A549 treated with Hydrocortisone at 1 μM for 4 hours (cell line): ENCODE data around the gene HSFX2. TPM values are rescaled to one million over a fixed set of nuclear protein-coding genes. Genes with fewer than 3 reads are reported as not detected.

Source experiments
- total RNA-seq: library from RNA; stranded (reverse); fragments of 200-300 nt; extraction: Qiagen RNA extraction; gene quantifications from 5 replicates; pipeline ENCODE4 v1.2.3, GENCODE V29; 2022

HSFX2 gene, protein sequence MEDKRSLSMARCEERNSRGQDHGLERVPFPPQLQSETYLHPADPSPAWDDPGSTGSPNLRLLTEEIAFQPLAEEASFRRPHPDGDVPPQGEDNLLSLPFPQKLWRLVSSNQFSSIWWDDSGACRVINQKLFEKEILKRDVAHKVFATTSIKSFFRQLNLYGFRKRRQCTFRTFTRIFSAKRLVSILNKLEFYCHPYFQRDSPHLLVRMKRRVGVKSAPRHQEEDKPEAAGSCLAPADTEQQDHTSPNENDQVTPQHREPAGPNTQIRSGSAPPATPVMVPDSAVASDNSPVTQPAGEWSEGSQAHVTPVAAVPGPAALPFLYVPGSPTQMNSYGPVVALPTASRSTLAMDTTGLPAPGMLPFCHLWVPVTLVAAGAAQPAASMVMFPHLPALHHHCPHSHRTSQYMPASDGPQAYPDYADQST
- 0.08 to 0.24 TPM (median 0.14 TPM) in 4 of 5 replicates, not detected in the other for total RNA-seq

DNA sequence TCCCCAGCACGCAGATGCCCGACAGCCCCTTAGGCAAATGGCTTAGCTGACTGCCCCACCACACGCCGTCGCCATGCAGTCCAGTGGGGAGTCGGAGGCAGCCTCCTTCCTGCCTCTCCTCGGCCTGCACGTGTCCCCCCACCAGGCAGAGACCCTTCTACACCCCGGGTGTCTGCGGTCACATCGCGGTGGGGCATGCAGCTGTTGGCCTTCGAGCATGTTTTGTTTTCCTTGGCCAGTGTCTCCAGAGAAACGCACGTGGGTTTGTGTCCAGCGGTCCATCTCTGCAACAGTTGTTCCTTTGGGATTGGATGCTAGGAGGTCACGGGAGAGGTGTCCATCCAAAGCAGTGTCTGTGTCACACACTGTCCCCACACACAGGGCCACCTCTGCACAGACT is at the start of gene HSFX2:
Gene HSFX2, minus strand, starts transcription at position 101 of the 400 bp plus-strand sequence. CDS start 614 bp downstream, outside the sequence.

DNA sequence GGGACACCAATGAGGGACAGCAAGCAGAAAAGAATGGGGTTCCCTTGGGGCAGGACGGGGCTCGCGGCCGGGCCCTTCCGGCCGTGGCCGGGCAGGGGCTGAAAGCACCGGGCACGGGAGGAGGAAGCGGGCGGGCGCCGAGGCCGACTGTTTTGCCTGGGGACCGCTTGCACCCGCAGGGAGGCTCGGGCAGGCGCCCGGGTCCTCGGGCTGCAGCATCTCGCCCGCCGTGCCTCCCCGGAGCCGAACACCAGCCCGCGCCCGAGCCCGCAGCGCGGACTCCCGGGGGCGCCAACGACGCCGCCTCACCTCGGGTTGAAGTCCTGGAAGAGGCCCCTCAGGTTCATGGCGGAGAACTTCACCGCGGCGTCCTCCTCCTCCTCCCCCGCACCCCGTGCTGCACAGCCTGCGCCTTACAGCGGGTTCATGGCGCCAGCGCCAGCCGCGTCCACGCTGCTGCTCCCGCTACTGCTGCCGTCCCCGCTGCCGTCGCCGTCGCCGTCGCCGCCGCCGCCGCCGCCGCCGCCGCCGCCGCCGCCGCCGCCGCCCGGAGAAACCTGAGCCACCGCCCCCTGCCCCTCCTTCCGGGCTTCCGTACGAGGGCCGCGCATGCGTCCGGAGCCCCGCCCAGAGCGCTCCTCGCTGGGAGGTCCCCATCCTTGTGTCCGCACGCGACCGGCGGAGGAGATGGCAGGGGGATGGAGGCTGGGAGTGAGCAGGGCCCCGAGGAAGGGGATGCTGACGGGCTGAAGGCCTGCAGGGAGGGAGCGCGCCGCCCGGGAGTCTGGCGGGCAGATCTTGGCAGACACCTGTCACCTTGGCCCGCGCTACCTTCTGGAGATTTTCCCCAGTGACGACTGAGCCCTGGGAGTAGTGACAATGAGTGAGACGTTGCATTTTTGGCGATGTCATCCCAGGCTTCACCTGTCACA is 36.4 kb upstream of the HSFX2 start, which contains the start of gene TMEM185A:
Gene TMEM185A, minus strand, starts transcription at position 559 of the 932 bp plus-strand sequence. Its CDS starts 212 bp downstream, at position 347.

DNA sequence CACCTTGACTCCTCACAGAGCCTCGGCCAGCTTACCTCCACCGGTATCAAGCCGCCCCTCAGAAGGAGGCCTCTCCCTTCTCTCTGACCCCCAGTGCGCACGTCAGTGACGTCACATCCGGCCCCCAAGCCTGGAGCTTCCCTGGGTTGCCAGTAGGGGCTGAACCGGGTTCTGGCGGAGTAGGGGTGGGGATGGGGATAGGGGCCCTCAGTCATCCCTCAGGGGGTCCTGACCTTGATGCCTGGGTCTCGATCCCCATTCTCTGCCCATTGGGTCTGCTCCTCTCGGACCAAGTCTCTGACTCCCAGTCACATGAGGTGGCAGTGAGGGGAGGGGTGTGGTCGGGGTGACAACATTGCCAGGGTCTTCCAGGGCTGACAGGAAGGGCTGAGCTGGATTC is 7.8 kb downstream of the HSFX2 start, which contains the start of gene MAGEA9B:
Gene MAGEA9B, minus strand, starts transcription at position 101 of the 400 bp plus-strand sequence. CDS start 4,280 bp downstream, outside the sequence.

GRCh38 chrX:149549701-149550100 is 45.4 kb downstream of the HSFX2 start, which contains the start of gene HSFX3:
HSFX3 (minus strand) TSS chrX:149549924; CDS start chrX:149549852, 72 bp downstream.

Other genes with a start within 250 kb of the HSFX2 start
- 91.2 to 99.9 TPM (median 95.5 TPM) in 5 replicates for gene IDS, start 90.0 kb downstream of the HSFX2 start, total RNA-seq
- gene EOLA1, start 54.3 kb downstream of the HSFX2 start, total RNA-seq, result 19.1 to 22.1 TPM (median 20.9 TPM) in 5 replicates
- gene HSFX3, start 45.4 kb downstream of the HSFX2 start, total RNA-seq, result not detected in 5 replicates
- not detected in 5 replicates for gene MAGEA9B, start 7.9 kb downstream of the HSFX2 start, total RNA-seq
- 23.1 to 29.7 TPM (median 28.2 TPM) in 5 replicates for gene TMEM185A, start 36.5 kb upstream of the HSFX2 start, total RNA-seq
- gene MAGEA11, start 116.7 kb upstream of the HSFX2 start, total RNA-seq, result 0.06 TPM in 1 of 5 replicates, not detected in the others
- 0.13 to 0.35 TPM (median 0.31 TPM) in 5 replicates for gene HSFX1, start 178.8 kb upstream of the HSFX2 start, total RNA-seq
- not detected in 5 replicates for gene MAGEA9, start 186.6 kb upstream of the HSFX2 start, total RNA-seq